GM13977 (cell line): Measurements from ENCODE around the gene LHX1.

Experiments
- DNase-seq: peaks from one replicate; pipeline ENCODE4 v3.0.0; 2012; ENCODE audit warnings: low spot score
- CTCF ChIP-seq: IDR thresholded peaks from 2 replicates; pipeline ENCODE4 v1.5.1; 2012; ENCODE audit warnings: mild to moderate bottlenecking, control low read depth; ENCODE audit not compliant: insufficient read depth; ENCODE audit errors: extremely low read depth, missing control alignments
- in situ Hi-C: fragments of 300-500 bp; cut with MboI; formaldehyde crosslinking; loops from one replicate; pipeline ENCODE4 v1.12.0; 2022; ENCODE audit warnings: low sequenced_read_pairs, low pct_unique_long_range_greater_than_20kb, mixed read lengths, inconsistent platforms; ENCODE audit not compliant: unreplicated experiment

Gene LHX1

GRCh38 chr17:36992701-36993100 lies 55.4 kb downstream of the LHX1 start:
- in situ Hi-C loops = no loop called here
- DNase-seq = no peak
- no peak for TF ChIP-seq CTCF

GRCh38 chr17:36993227-36993626 lies 56.0 kb downstream of the LHX1 start:
- in situ Hi-C loops = no loop called here
- DNase-seq = no peak
- no peak for TF ChIP-seq CTCF
